Choroid plexus epithelial cell (primary cell): Measurements from ENCODE around the gene MSANTD1.
A peak's percentile ranks its signal among the peaks of the same experiment; 100 is the strongest.

Source experiments
- DNase-seq: peaks from one replicate; pipeline ENCODE4 v3.0.0-alpha.2; 2010; ENCODE audit warnings: low read depth
- H3K4me3 ChIP-seq: 2 replicates; pipeline ENCODE4 v1.5.1; 2011; ENCODE audit warnings: low read depth, mild to moderate bottlenecking, control low read depth, low read length, moderate library complexity
- TF ChIP-seq, protein P1 (sequence below): conservative IDR thresholded peaks from 2 replicates; pipeline ENCODE4 v1.5.1; 2011; ENCODE audit warnings: low read depth, mild to moderate bottlenecking, control low read depth, inconsistent platforms, low read length, moderate library complexity

Gene MSANTD1

DNA sequence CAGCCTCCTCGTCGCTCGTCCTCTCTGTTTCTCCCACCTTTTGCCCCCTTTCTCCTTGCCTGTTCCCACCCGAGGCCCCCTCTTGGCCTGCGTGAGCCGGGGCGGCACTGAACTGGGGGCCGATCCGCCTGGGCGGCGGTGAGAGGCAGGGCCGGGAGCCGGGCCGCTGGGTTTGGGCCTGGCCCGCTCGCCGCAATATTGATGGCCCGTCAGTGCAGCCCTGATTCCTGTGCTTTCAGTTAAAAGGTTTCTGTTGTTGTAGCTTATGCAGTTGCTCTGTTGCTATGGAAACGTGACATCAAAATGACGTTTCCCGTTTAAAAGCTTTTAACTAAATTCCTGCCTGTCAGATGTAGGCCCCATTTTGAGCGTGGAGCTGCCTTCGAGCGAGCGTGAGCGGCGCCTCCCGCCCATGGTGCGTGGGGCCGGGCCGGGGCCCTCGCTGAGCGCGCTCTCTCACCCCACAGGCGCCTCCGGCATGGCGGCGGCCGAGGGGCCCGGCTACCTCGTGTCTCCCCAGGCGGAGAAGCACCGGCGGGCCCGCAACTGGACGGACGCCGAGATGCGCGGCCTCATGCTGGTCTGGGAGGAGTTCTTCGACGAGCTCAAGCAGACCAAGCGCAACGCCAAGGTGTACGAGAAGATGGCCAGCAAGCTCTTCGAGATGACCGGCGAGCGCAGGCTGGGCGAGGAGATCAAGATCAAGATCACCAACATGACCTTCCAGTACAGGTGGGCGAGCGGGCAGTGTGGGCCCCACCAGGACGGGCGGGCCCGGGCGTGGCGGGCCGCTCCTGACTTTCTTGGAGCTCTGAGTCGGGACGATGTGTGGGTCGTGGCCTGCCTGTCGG lies at the start of gene MSANTD1:
MSANTD1 (plus strand) TSS at position 349 of the 851 bp plus-strand sequence; CDS start at position 413, 64 bp downstream.
- TF ChIP-seq, protein P1, sequence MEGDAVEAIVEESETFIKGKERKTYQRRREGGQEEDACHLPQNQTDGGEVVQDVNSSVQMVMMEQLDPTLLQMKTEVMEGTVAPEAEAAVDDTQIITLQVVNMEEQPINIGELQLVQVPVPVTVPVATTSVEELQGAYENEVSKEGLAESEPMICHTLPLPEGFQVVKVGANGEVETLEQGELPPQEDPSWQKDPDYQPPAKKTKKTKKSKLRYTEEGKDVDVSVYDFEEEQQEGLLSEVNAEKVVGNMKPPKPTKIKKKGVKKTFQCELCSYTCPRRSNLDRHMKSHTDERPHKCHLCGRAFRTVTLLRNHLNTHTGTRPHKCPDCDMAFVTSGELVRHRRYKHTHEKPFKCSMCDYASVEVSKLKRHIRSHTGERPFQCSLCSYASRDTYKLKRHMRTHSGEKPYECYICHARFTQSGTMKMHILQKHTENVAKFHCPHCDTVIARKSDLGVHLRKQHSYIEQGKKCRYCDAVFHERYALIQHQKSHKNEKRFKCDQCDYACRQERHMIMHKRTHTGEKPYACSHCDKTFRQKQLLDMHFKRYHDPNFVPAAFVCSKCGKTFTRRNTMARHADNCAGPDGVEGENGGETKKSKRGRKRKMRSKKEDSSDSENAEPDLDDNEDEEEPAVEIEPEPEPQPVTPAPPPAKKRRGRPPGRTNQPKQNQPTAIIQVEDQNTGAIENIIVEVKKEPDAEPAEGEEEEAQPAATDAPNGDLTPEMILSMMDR, result no peak
- no peak within 1 kb of the TSS for H3K4me3 ChIP-seq
- peak; percentile 38 for DNase-seq

DNA sequence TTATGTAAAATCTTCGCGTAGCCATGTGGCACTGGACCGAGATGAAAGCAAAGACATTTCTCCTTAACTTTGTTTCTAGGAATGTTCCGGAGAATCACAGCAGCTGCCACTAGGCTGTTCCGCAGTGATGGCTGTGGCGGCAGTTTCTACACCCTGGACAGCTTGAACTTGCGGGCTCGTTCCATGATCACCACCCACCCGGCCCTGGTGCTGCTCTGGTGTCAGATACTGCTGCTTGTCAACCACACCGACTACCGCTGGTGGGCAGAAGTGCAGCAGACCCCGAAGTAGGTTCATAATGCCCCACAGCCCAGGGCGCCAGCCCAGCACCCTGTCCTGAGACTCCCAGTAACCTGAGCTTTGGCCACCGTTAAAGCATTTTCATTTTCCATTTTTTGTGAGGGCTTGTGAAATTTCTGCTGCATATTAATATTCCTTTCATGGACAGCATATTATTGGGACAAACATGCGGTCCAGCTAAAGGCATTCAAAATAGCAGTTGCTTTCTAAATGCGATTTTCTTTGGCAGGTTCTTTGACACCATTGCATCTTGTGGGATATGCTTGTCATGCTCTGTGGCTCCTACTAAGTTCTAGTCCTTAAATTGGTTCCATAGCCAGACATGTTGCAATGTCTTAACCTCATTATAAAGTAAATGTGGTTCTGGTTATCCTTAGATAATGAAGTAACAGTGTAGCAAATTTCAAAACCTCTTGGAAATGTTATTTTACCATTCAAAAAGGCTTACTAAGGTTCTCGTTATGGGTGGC lies 49.1 kb upstream of the MSANTD1 start:
- no peak for DNase-seq
- TF ChIP-seq, protein P1, result no peak
- H3K4me3 ChIP-seq, result no peak overlapping the region

- DNase-seq, result no peak
- TF ChIP-seq, protein P1, result no peak
Observed at GRCh38 chr4:3200423-3201090, 48.4 kb upstream of the MSANTD1 start.

GRCh38 chr4:3201718-3202702 lies 46.9 kb upstream of the MSANTD1 start:
- H3K4me3 ChIP-seq, result no peak overlapping the region
- TF ChIP-seq, protein P1, result no peak
- DNase-seq, result peak; percentile 56

More at GRCh38 chr4:3200423-3201090, 48.4 kb upstream of the MSANTD1 start:
- no peak overlapping the region for H3K4me3 ChIP-seq

DNA sequence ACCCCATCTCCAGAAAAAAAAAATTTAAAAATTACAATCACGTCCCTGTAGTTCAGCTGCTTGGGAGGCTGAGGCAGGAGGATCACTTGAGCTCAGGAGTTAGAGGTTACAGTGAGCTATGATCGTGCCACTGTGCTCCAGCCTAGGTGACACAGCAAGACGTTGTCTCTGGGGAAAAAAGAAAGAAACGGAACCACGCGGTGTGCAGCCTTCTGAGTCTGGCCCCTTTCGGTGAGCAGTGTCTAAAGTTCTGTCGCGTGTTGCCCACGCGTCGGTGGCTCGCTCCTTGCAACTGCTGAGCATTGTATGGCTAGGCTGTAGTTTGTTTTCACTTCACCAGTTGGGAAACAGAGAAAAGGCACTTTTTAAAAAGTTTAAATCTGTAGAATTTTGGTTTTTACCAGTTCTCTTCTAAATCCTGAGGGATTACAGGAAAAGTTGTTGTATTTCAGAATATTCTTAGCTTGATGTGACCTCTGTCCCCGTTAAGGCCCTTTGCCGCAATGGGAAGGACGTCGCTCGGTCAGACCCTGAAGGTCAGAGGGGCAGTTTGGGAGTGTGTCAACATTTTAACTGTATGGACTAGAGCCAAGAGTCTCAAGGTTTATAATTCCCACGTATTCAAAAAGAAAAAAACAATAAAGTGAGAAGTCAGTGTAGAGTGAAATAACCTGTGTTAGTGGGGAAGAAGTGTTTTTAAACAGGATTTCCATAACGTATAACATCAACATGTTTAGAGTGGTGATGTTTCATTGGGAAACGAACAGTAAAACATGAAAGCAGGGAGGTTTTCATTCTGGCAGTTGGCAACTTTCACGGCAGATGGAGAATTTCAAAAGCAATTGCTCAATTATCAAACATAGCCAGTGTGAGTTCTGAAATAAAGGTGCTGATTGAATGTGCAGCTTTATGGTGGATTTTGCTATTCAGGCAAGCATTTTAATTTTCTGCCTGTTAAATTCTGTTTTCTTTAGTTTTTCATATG lies 45.8 kb upstream of the MSANTD1 start:
- TF ChIP-seq, protein P1, result no peak
- no peak overlapping the region for H3K4me3 ChIP-seq
- DNase-seq, result peak; percentile 19
